GM11168 (cell line): Measurements from ENCODE around the gene DNAJB2.

ENCODE experiments used
- in situ Hi-C: fragments of 300-500 bp; cut with MboI; formaldehyde crosslinking; loops from one replicate; pipeline ENCODE4 v1.12.0; 2022; ENCODE audit warnings: low sequenced_read_pairs; ENCODE audit not compliant: unreplicated experiment

The DNAJB2 gene

GRCh38 chr2:219279151-219279915 is at the start of gene DNAJB2:
TSS of gene DNAJB2 (plus strand) at chr2:219279366. CDS start at chr2:219279834, 468 bp downstream.
- in situ Hi-C loops = no loop called here

GRCh38 chr2:219230059-219230540 is 49.1 kb upstream of the DNAJB2 start:
- in situ Hi-C loops = no loop called here

- in situ Hi-C loops = no loop called here
Measured at GRCh38 chr2:219234331-219234730, 44.8 kb upstream of the DNAJB2 start.

GRCh38 chr2:219243291-219243761 is 35.8 kb upstream of the DNAJB2 start:
- in situ Hi-C loops = no loop called here

- in situ Hi-C loops = no loop called here
Measured at GRCh38 chr2:219244789-219245147, 34.4 kb upstream of the DNAJB2 start.

- in situ Hi-C loops = no loop called here
Measured at GRCh38 chr2:219245148-219245898, 33.8 kb upstream of the DNAJB2 start, which contains the start of the genes GLB1L and STK16. TSS of gene GLB1L (minus strand) at chr2:219245444. CDS start at chr2:219243573, 1,871 bp downstream. TSS of gene STK16 (plus strand) at chr2:219245479. CDS start at chr2:219246000, 521 bp downstream.

GRCh38 chr2:219245899-219246230 is 33.3 kb upstream of the DNAJB2 start:
- in situ Hi-C loops = no loop called here

- in situ Hi-C loops = no loop called here
Measured at GRCh38 chr2:219246559-219246958, 32.6 kb upstream of the DNAJB2 start.

GRCh38 chr2:219247678-219248642 is 31.2 kb upstream of the DNAJB2 start:
- in situ Hi-C loops = no loop called here

- in situ Hi-C loops = no loop called here
Measured at GRCh38 chr2:219248845-219249202, 30.3 kb upstream of the DNAJB2 start.

GRCh38 chr2:219249203-219249980 is 29.8 kb upstream of the DNAJB2 start:
- in situ Hi-C loops = no loop called here

GRCh38 chr2:219250049-219250781 is 29.0 kb upstream of the DNAJB2 start:
- in situ Hi-C loops = no loop called here

GRCh38 chr2:219251656-219252055 is 27.5 kb upstream of the DNAJB2 start:
- in situ Hi-C loops = no loop called here

GRCh38 chr2:219252084-219252483 is 27.1 kb upstream of the DNAJB2 start:
- in situ Hi-C loops = no loop called here

GRCh38 chr2:219252570-219252899 is 26.6 kb upstream of the DNAJB2 start:
- in situ Hi-C loops = no loop called here

- in situ Hi-C loops = no loop called here
Measured at GRCh38 chr2:219252900-219253752, 26.0 kb upstream of the DNAJB2 start, which contains the start of gene TUBA4B. TSS of gene TUBA4B (plus strand) at chr2:219253243. CDS start at chr2:219253408, 165 bp downstream.

- in situ Hi-C loops = no loop called here
Measured at GRCh38 chr2:219253753-219254589, 25.2 kb upstream of the DNAJB2 start, which contains the start of gene TUBA4A. TSS of gene TUBA4A (minus strand) at chr2:219253918. CDS start at chr2:219253858, 60 bp downstream.
